ENCODE measurements around the gene COL1A1.
A peak's percentile ranks its signal among the peaks of the same experiment; 100 is the strongest.

The COL1A1 gene

DNA sequence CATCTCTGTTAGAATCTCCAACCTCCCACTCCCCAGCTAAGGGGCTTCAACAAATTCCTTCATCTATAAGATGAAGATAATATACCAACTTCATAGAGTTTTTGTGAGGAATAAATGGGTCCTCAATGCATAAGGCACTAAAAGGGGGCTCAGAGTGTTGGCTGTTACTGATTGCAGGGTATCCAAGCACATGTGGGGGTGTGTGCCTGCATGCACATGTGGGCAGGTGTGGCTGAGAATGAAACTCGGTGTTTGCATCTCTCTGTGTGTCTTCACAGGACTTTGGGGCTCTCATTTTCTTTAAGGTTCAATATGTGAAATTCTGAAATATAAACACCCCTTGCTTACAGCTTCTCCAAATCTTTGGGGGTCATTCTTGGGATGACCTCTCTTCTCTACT lies 46.8 kb downstream of the COL1A1 start:
- DNase-seq (ENCODE audit: low read depth in 2 of 2), result no peak

GRCh38 chr17:50153650-50154575 lies 47.5 kb downstream of the COL1A1 start:
- no peak for DNase-seq (ENCODE audit: low read depth in 2 of 2)

GRCh38 chr17:50152736-50153135 lies 48.7 kb downstream of the COL1A1 start:
- DNase-seq (ENCODE audit: low read depth in 2 of 2), result no peak

- DNase-seq (ENCODE audit: low read depth in 2 of 2), result peak in 1 of 2 experiments; percentile 77
These were observed 49.4 kb downstream of the COL1A1 start for GRCh38 chr17:50151937-50152547.

- peak; percentile 80 to 82 for DNase-seq (ENCODE audit: low read depth in 2 of 2)
These were observed 50.1 kb downstream of the COL1A1 start for GRCh38 chr17:50151041-50151936.

DNA sequence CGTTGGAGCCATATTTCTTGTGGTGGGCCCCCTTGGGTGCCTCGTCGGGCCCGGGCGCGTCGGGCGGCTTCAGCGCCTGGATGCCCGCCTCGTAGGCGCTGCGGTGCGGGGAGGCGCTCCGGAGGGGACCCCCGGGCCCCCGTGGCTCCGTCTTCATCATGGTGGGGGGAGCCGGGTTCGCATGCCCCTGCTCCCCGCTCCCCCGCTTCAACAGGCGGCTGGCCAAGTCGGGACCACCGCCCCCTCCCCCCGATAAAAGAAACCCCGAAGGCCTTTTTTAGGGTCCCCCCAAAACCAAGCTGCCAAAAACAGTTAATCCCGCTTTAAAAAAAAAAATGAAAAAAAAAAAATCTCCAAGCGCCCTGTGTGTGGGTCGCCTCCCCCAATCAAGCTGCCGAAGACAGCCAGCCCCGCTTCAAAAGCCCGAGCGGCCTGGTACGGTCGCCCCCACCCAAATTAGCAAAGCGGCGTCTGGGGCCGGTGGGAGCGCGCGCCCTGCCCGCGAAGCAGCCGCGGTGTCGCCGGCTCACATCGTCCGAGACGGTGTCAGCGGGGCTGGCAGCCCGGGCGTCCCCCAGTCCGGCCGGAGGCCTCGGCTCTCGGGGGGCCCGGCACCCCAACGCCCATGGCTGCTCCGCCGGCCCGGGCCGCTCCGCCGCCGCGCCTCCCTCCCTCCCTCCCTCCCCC lies 50.9 kb downstream of the COL1A1 start, which contains the start of gene PPP1R9B:
Gene PPP1R9B (minus strand): TSS at position 324 of the 687 bp plus-strand sequence. CDS start 164 bp downstream, at position 160.
- no peak for DNase-seq (ENCODE audit: low read depth in 2 of 2)

DNA sequence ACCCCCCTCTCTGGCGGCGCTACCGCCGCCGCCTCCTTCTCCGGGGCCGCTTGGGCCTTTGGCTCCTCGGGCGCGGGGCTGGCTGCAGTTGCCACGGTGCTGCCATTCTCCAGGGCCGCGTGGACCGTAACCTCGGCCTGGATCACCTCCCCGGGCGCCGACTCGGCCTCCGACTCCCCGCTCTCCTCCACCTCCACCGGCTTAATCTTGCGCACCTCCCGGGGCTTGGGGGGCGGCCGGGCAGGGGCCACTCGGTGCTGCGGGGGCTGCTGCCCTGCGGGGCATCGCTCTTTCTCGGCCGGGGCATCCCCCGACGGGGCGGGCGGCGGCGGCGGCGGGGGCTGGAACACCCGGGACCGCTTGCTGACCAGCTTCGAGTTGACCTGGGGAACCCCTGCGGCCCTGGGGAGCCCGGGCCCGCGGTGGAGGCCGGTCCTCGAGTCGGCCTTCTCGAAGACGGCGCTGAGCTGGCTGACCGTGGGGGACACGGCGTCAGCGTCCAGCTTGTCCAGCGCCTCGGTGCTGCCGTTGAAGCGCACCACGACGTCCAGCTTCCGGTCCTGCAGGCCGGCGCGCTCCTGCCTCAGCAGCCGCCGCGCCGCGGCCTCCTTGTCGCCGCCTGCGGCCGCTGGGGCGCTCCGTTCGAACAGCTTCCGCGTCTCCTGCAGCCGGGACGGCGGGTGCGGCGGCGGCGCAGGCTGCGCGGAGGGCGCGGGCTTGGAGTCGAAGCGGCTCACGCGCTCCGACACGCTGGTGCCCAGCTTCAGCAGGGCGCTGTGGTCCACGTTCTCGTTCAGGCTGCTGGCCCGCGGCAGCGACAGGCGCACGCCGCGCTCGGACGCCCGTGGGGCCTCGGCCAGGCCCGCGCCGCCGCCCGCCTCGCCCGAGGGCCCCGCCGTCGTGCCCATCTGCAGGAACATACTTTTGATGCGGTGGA lies 51.7 kb downstream of the COL1A1 start:
- DNase-seq (ENCODE audit: low read depth in 2 of 2), result no peak

DNA sequence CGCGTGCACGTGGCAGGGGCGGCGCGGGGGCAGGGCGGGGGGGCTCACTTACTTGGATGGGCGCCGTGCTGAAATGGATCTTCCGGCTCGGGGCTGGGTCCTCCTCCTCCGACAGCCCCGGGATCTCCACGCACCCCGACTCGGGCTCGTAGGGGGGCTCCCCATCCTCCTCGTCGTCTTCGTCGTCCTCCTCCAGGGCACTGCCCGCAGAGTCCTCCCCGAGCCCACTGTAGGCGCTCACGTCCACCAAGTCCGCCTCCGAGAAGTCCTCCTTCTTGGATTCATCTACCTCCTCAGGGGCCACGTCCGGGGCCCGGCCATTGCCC lies 52.4 kb downstream of the COL1A1 start:
- DNase-seq (ENCODE audit: low read depth in 2 of 2), result no peak

DNA sequence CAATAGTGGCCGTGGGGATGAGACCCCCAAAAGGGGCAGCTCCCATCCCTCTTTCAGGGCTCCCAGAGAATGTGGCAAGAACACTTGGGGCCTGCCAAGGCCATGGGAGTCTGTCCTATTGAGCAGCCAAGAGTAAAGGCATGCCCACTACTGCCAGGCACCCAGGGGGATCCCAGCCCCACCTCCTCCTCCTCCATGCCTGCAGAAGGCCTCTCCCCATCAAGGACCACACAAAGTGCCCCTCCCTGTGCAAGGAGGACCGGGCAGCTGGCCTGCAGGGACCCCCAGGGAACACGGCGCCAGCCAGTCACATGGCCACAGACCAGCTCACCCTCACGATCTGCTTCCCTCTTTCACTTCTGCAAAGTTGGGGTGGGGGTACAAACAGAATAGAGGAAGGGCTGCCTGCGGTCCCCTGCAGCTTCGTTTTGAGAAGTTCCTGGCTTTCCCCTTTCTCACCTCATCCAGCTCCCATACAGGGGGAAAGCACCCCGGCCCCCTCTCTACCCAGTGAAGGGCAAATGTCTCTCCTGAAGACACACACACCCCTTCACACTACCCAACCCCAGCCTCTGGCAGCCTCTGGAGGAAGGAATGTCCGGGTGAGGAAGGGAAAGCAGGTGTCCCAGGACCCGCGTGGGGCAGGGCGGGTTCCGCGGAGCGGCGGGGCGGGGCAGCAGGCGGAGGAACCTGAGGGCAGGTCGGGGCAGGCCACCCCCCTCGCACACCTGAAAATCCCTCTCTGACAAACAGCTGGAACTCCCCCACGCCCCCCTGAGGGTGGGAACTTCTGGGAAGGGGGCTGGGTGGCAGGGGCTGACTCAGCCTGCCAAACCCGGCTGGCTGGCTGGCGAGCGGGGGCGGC lies 53.0 kb downstream of the COL1A1 start:
- DNase-seq (ENCODE audit: low read depth in 2 of 2), result no peak

GRCh38 chr17:50147841-50148225 lies 53.6 kb downstream of the COL1A1 start:
- no peak for DNase-seq (ENCODE audit: low read depth in 2 of 2)

GRCh38 chr17:50146927-50147665 lies 54.3 kb downstream of the COL1A1 start:
- DNase-seq (ENCODE audit: low read depth in 2 of 2), result no peak

DNA sequence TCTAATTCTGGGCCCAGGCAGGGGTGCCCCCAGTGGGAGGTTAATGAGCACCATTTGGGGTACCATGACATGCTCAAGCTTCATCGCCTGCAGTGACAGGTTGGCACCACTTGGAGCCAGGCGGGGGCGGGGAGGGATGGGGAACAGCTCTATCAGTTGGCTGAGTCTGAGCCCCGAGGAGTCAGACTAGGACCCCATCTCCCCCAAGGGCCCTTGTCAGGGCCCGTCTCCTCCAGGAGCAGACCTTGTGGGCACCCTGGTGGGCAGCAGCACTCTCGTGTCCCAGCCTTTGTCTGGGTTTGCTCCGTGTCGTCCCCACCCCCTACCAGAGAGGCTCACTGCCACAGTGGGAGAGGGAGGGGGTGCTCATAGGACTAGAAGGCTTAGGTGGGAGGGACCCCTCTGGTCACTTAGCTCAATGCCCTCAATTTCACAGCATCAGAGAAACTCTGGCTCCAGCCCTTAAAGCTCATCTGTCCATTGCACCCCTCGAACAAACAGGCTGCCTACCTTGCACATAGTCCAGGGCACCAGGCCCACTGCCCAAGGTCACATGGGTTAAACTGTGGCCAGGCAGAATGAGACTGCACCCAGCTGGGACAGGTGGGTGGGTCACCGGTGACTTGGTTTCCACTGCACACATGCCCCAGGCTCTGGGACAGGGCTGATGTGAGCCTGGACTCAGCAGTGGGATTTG lies 55.1 kb downstream of the COL1A1 start:
- DNase-seq (ENCODE audit: low read depth in 2 of 2), result no peak

- DNase-seq (ENCODE audit: low read depth in 2 of 2), result no peak
These were observed 55.8 kb downstream of the COL1A1 start for GRCh38 chr17:50145532-50146229.

- DNase-seq (ENCODE audit: low read depth in 2 of 2), result no peak
These were observed 56.4 kb downstream of the COL1A1 start for GRCh38 chr17:50144845-50145531.

GRCh38 chr17:50144355-50144754 lies 57.1 kb downstream of the COL1A1 start:
- no peak for DNase-seq (ENCODE audit: low read depth in 2 of 2)

DNA sequence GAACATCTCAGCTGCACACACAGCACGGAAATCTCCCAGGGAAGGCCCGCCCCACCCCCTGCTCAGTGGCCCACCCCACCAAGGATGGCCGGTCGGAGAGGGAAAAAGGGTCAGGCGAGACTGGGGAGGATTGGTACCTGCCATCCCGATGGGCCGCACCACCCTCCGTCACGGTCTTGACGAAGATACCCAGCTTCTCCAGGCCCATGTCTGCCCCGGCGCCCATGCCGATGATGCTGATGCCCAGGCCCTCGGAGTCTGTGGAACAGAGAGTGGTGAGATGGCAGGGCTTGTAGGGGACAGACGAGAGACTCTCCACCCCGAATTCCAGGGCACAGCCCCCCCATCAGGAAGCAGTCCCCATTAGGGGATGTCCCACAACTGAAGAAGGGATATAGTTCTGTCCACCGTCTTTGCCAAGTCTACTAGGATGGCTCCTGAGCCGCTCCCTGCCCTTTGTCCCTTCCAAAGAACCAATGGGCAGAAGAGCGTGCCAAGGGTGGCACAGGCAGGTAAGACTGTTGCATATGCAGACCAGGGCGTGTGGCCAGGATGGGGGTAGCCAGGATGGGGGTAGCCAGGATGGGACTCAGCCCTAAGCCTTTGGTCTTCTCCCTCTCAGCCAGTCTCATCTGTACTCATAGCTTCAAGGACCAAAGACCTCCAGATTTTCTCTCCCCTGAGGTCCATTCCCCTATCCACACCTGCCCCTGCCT lies 57.8 kb downstream of the COL1A1 start:
- no peak for DNase-seq (ENCODE audit: low read depth in 2 of 2)

Measured in fibroblast of skin of left quadriceps (primary cell).